Fibroblast of the aortic adventitia (primary cell): ENCODE measurements around the gene NAGS. TPM values are rescaled to one million over a fixed set of nuclear protein-coding genes. Genes with fewer than 3 reads are reported as not detected.
A peak's percentile ranks its signal among the peaks of the same experiment; 100 is the strongest.
"Not testable (repeated sequence)": the region's sequence is repeated elsewhere in the genome, so short reads cannot be mapped to it uniquely, and the experiment has no call there.

ENCODE experiments used
- DNase-seq: peaks from one replicate; pipeline ENCODE4 v3.0.0-alpha.2; 2010; ENCODE audit warnings: low read depth
- H3K4me3 ChIP-seq: 2 replicates; pipeline ENCODE4 v1.5.1; 2011; ENCODE audit warnings: low read depth, mild to moderate bottlenecking, control low read depth, low read length, moderate library complexity
- CTCF ChIP-seq: IDR thresholded peaks from 2 replicates; pipeline ENCODE4 v1.5.1; 2011; ENCODE audit warnings: mild to moderate bottlenecking, low read length, control low read depth, inconsistent platforms; ENCODE audit not compliant: insufficient read depth
- total RNA-seq: library from RNA; depleted of rRNA; stranded (reverse); fragments of >200 nt; gene quantifications from 2 replicates; pipeline ENCODE4 v1.2.3, GENCODE V29; 2012; ENCODE audit warnings: low replicate concordance

NAGS gene
- total RNA-seq, 1 donor, result 2.5 TPM

DNA sequence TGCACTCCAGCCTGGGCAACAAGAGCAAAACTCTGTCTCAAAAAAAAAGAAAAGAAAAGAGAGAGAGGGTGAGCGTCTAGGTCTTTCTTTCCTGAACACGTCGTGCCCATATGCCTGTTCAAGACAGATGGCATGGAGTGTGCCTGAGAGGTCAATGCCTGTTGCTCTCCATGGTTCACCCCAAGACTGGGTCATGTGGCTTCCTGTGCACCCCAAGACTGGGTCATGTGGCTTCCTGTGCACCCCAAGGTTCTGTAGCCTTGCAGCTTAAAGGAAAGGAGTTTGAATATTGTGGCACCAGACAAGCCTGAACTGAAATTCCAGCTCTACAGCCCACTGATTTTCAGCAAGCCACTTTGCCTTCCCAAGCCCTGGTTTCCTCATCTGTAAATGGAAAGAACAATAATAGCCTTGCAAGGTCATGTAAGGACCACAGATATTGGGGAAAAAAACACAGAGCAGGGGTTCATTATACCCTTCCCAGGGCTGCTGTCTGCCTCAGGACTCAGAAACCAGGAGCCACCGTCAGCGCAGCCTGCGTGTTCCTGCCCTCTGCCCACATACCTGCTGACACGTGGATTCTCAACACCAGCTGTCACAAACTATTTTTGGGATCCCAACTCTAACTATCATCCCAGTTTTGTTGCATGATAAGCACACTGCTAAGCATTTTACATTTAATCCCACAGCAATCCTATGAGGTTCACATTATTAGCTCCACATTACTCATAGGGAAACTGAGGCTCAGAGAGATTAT, 18.0 kb upstream of the NAGS start:
- no peak for DNase-seq
- no peak for TF ChIP-seq CTCF
- no peak overlapping the region for H3K4me3 ChIP-seq

DNA sequence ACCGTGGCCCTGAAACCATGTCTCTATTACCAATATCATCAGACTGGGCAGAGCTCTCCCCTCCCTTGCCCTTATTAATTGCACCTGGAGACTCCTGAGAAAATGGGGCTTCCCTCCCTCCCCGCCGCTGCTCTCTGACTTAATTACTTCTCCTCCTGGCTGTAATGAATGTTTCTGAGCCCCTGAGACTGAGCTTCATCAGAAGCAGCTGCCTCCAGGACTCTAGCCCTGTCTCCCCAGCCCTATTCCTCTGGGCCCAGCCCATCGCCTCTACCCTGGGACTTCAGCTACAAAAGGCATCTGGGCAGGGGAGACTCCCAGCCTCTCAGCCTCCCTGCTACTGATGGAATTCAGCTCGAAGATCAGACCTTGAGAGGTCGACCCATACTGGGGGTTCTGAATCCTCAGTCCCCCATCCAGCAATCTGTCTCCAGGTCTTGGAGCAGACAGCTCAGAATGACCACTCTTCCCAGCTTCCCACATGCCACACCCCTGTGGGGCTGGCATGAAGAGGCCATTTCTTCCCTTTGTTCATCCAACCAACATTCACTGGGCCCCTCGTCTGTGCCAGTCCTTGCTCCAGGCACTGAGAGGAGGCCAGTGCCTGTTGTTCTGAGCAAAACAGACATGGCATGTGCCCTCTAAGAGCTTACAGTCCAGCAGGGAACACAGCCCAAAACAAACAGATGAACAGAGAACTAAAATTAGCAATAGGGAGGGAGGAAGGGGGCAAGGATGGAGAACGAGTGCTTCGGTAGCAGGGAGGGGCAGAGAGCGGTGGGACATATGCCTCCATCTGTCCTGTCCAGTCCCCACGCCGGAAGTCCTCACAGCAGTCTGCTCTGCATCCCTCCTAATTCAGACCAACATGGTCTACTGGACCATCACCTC, 17.0 kb upstream of the NAGS start:
- TF ChIP-seq CTCF, result no peak
- no peak overlapping the region for H3K4me3 ChIP-seq
- DNase-seq, result no peak

GRCh38 chr17:43988301-43988700, 16.1 kb upstream of the NAGS start:
- no peak overlapping the region for H3K4me3 ChIP-seq
- no peak for TF ChIP-seq CTCF
- no peak for DNase-seq

GRCh38 chr17:43992641-43993040, 11.8 kb upstream of the NAGS start:
- no peak for DNase-seq
- TF ChIP-seq CTCF, result no peak
- H3K4me3 ChIP-seq, result no peak overlapping the region

- peak overlapping the region; percentile 50 for H3K4me3 ChIP-seq
- TF ChIP-seq CTCF, result peak; percentile 89
- DNase-seq, result peak; percentile 62
Measured at GRCh38 chr17:43994272-43995149, 9.9 kb upstream of the NAGS start.

DNA sequence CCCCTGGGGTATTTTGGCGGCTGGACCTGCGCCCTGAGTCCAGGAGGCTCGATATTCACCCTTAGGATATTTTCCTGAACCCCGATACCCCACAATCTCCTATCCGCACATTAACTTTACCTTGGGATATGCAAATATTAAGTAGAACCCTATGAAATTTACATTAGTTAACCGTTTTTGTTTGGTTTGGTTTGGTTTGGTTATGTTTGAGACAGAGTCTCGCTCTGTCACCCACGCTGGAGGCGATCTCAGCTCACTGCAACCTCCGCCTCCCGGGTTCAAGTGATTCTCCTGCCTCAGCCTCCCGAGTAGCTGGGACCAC, 9.3 kb upstream of the NAGS start:
- no peak overlapping the region for H3K4me3 ChIP-seq
- DNase-seq, result no peak
- no peak for TF ChIP-seq CTCF

GRCh38 chr17:43997180-43997579, 7.2 kb upstream of the NAGS start:
- not testable (repeated sequence) for DNase-seq, H3K4me3 ChIP-seq
